GM18873 (cell line): ENCODE data around the gene CHMP1A.
"Not testable (repeated sequence)": the region's sequence is repeated elsewhere in the genome, so short reads cannot be mapped to it uniquely, and the experiment has no call there.

ENCODE experiments used
- ATAC-seq: cut with Tn5 transposase; IDR thresholded peaks from one replicate; pipeline ENCODE4 v1.9.1; 2021; ENCODE audit warnings: mild to moderate bottlenecking, moderate library complexity, moderate number of reproducible peaks; ENCODE audit not compliant: unreplicated experiment, low FRiP score

CHMP1A gene

GRCh38 chr16:89661215-89661614 is 3.7 kb upstream of the CHMP1A start:
- ATAC-seq, result no peak

- ATAC-seq, result no peak
Measured at GRCh38 chr16:89660146-89660545, 2.6 kb upstream of the CHMP1A start.

GRCh38 chr16:89658221-89658879 is 842 bp upstream of the CHMP1A start:
- no peak for ATAC-seq

- no peak for ATAC-seq
Measured at GRCh38 chr16:89656435-89657121, 930 bp downstream of the CHMP1A start.

GRCh38 chr16:89655062-89655643 is 2.4 kb downstream of the CHMP1A start:
- ATAC-seq, result no peak

- no peak for ATAC-seq
Measured at GRCh38 chr16:89653656-89654295, 3.7 kb downstream of the CHMP1A start.

- no peak for ATAC-seq
Measured at GRCh38 chr16:89651584-89651983, 5.9 kb downstream of the CHMP1A start.

- ATAC-seq, result no peak
Measured at GRCh38 chr16:89646906-89647305, 10.6 kb downstream of the CHMP1A start.

GRCh38 chr16:89646270-89646669 is 11.2 kb downstream of the CHMP1A start:
- no peak for ATAC-seq

- ATAC-seq, result no peak
Measured at GRCh38 chr16:89645122-89645521, 12.4 kb downstream of the CHMP1A start.

GRCh38 chr16:89643769-89644300 is 13.7 kb downstream of the CHMP1A start:
- ATAC-seq, result no peak

GRCh38 chr16:89642574-89642973 is 14.9 kb downstream of the CHMP1A start:
- ATAC-seq, result no peak

- no peak for ATAC-seq
Measured at GRCh38 chr16:89641458-89642119, 15.9 kb downstream of the CHMP1A start.

- no peak for ATAC-seq
Measured at GRCh38 chr16:89639385-89639784, 18.1 kb downstream of the CHMP1A start.

- ATAC-seq, result no peak
Measured at GRCh38 chr16:89638455-89638854, 19.1 kb downstream of the CHMP1A start.

GRCh38 chr16:89637379-89637778 is 20.1 kb downstream of the CHMP1A start:
- ATAC-seq, result no peak

- no peak for ATAC-seq
Measured at GRCh38 chr16:89636663-89637062, 20.8 kb downstream of the CHMP1A start.

- not testable (repeated sequence) for ATAC-seq
Measured at GRCh38 chr16:89634463-89635385, 22.8 kb downstream of the CHMP1A start.

GRCh38 chr16:89633064-89633631 is 24.4 kb downstream of the CHMP1A start:
- ATAC-seq, result no peak
